GM23338 (cell line): ENCODE measurements around the gene SNX3. TPM values are rescaled to one million over a fixed set of nuclear protein-coding genes. Genes with fewer than 3 reads are reported as not detected.
A peak's percentile ranks its signal among the peaks of the same experiment; 100 is the strongest.

Experiments used
- ATAC-seq: fragments of 200-7000 bp; cut with Tn5 transposase; 3 replicates; pipeline ENCODE4 v1.9.1; 2020
- DNase-seq: peaks from one replicate; pipeline ENCODE4 v3.0.0-alpha.2; 2015; ENCODE audit warnings: low spot score
- H2AFZ ChIP-seq: fragments of 200-600 bp; sonication (generic); 2 replicates; pipeline ENCODE4 v1.8.0; 2016; ENCODE audit warnings: antibody characterized with exemption, mild to moderate bottlenecking, moderate library complexity
- H3F3A ChIP-seq: fragments of 200-600 bp; sonication (generic); replicated peaks from 2 replicates; pipeline ENCODE4 v1.8.0; 2017; ENCODE audit warnings: antibody characterized with exemption, mixed run types, low read depth
- H3K27ac ChIP-seq: fragments of 200-600 bp; sonication (generic); 2 replicates; pipeline ENCODE4 v1.6.1; 2016; ENCODE audit warnings: low read depth
- H3K27me3 ChIP-seq: fragments of 200-600 bp; sonication (generic); 2 replicates; pipeline ENCODE4 v1.8.0; 2016; ENCODE audit warnings: mild to moderate bottlenecking, mixed run types, moderate library complexity; ENCODE audit not compliant: insufficient read depth
- H3K36me3 ChIP-seq: fragments of 200-600 bp; sonication (generic); 2 replicates; pipeline ENCODE4 v1.8.0; 2016; ENCODE audit warnings: mild to moderate bottlenecking; ENCODE audit not compliant: insufficient read depth
- H3K4me1 ChIP-seq: fragments of 200-600 bp; sonication (generic); 2 replicates; pipeline ENCODE4 v1.8.0; 2016; ENCODE audit warnings: mild to moderate bottlenecking, moderate library complexity; ENCODE audit not compliant: insufficient read depth
- H3K4me2 ChIP-seq: fragments of 200-600 bp; sonication (generic); 2 replicates; pipeline ENCODE4 v1.7.1; 2017; ENCODE audit warnings: mixed run types
- H3K4me3 ChIP-seq: fragments of 200-600 bp; sonication (generic); 2 replicates; pipeline ENCODE4 v1.6.1; 2016; ENCODE audit warnings: mixed run types
- H3K79me2 ChIP-seq: fragments of 200-600 bp; sonication (generic); replicated peaks from 2 replicates; pipeline ENCODE4 v1.8.0; 2017; ENCODE audit warnings: mild to moderate bottlenecking; ENCODE audit not compliant: insufficient read depth
- H3K9me2 ChIP-seq: fragments of 200-600 bp; sonication (generic); 2 replicates; pipeline ENCODE4 v1.8.0; 2017; ENCODE audit not compliant: insufficient read depth
- H4K20me1 ChIP-seq: fragments of 200-600 bp; sonication (generic); replicated peaks from 2 replicates; pipeline ENCODE4 v1.8.0; 2017; ENCODE audit warnings: mild to moderate bottlenecking; ENCODE audit not compliant: insufficient read depth
- H3K27ac Mint-ChIP-seq: 2 replicates; pipeline ENCODE4 v1.8.0; 2020; ENCODE audit warnings: inconsistent platforms, mild to moderate bottlenecking, moderate library complexity, mixed read lengths
- H3K27me3 Mint-ChIP-seq: 3 replicates; pipeline ENCODE4 v1.8.0; 2022; ENCODE audit warnings: low read depth, mild to moderate bottlenecking, moderate library complexity, mixed read lengths, inconsistent platforms; ENCODE audit not compliant: insufficient read depth, poor library complexity
- H3K36me3 Mint-ChIP-seq: 3 replicates; pipeline ENCODE4 v1.8.0; 2021; ENCODE audit warnings: low read depth, mild to moderate bottlenecking, inconsistent platforms, moderate library complexity, mixed read lengths
- H3K4me1 Mint-ChIP-seq: 3 replicates; pipeline ENCODE4 v1.8.0; 2020; ENCODE audit warnings: mild to moderate bottlenecking, inconsistent platforms, mixed read lengths
- H3K4me3 Mint-ChIP-seq: 3 replicates; pipeline ENCODE4 v1.8.0; 2021; ENCODE audit warnings: moderate library complexity, mild to moderate bottlenecking, inconsistent platforms, mixed read lengths
- H3K9me3 Mint-ChIP-seq: 3 replicates; pipeline ENCODE4 v1.8.0; 2020; ENCODE audit warnings: moderate library complexity, mild to moderate bottlenecking, inconsistent platforms, mixed read lengths
- CREB1 ChIP-seq: fragments of 250-450 bp; sonication (Bioruptor Pico); IDR thresholded peaks from 2 replicates; pipeline ENCODE4 v1.5.0; 2020; ENCODE audit warnings: low read depth, mild to moderate bottlenecking, moderate library complexity
- EZH2 ChIP-seq: fragments of 200-600 bp; sonication (generic); IDR thresholded peaks from one replicate; pipeline ENCODE4 v1.8.0; 2017; ENCODE audit warnings: antibody characterized with exemption, mild to moderate bottlenecking, low read depth; ENCODE audit not compliant: unreplicated experiment
- EZH2phosphoT487 ChIP-seq: fragments of 200-600 bp; sonication (generic); IDR thresholded peaks from one replicate; pipeline ENCODE4 v1.8.1; 2018; ENCODE audit warnings: antibody characterized with exemption; ENCODE audit not compliant: unreplicated experiment
- JUNB ChIP-seq: IDR thresholded peaks from one replicate; pipeline ENCODE4 v1.6.1; 2016; ENCODE audit warnings: antibody characterized with exemption; ENCODE audit not compliant: unreplicated experiment
- NANOG ChIP-seq: IDR thresholded peaks from 2 replicates; pipeline ENCODE4 v1.6.1; 2016; ENCODE audit warnings: antibody characterized with exemption, borderline replicate concordance
- POLR2AphosphoS5 ChIP-seq: IDR thresholded peaks from 2 replicates; pipeline ENCODE4 v1.6.1; 2016; ENCODE audit warnings: antibody characterized with exemption, low read depth
- STAT1 ChIP-seq: IDR thresholded peaks from one replicate; pipeline ENCODE4 v1.6.1; 2016; ENCODE audit warnings: antibody characterized with exemption; ENCODE audit not compliant: unreplicated experiment
- ZNF331 ChIP-seq: fragments of 250-450 bp; sonication (Bioruptor Pico); IDR thresholded peaks from 2 replicates; pipeline ENCODE4 v1.5.0; 2020; ENCODE audit warnings: low read depth, mild to moderate bottlenecking, moderate library complexity
- polyA plus RNA-seq: library from polyadenylated mRNA; unstranded; fragments of >200 nt; fragmentation: Nextera tagmentation; extraction: Ambion mirVana; gene quantifications from 2 replicates; pipeline ENCODE4 v1.2.1, GENCODE V29; 2016
- total RNA-seq: library from RNA; depleted of rRNA; stranded (reverse); fragments of >200 nt; shearing (Covaris generic); gene quantifications from 2 replicates; pipeline ENCODE4 v1.2.3, GENCODE V29; 2014
- TF ChIP-seq, protein P1 (sequence below): IDR thresholded peaks from one replicate; pipeline ENCODE4 v1.6.1; 2018; ENCODE audit warnings: antibody characterized with exemption; ENCODE audit not compliant: unreplicated experiment
- TF ChIP-seq, protein P2 (sequence below): fragments of 250-450 bp; sonication (Bioruptor Pico); IDR thresholded peaks from 2 replicates; pipeline ENCODE4 v1.5.0; 2020; ENCODE audit warnings: mild to moderate bottlenecking, moderate library complexity

Gene SNX3
- total and polyA plus RNA-seq, 2 experiments from 2014 or later = 87.2 to 123 TPM

DNA sequence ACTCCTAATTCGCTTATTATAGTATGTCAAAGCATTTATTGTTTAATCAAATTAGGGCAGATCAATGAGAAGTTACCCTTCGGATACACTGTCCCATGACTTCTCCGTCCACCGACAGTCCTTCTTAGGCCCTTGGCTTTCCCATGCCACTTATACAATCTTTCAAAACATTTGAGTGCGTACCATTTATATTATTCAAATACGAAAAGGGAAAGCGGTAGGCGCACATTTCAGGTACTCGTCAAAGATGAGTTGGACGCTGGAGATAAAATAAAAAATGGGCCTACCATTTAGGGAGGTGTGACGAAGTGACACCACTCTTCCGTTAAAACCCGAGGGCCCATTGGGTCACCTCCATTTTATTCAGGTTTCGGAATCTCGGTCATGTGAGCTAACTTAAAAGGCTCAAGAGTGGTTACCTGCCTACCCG lies 33.5 kb upstream of the SNX3 start:
- H3K4me3 ChIP-seq = peak overlapping the region; percentile 92
- Mint-ChIP-seq H3K36me3 (no peaks in the 10 kb centered on the region), H3K4me3 (peak overlapping the region; percentile 94), H3K27ac (peak overlapping the region; percentile 98), H3K9me3 (no peaks in the 10 kb centered on the region), H3K27me3 (peaks cover 4% of the 10 kb centered on the region), H3K4me1 (peaks cover 5% of the 10 kb centered on the region; the same call in 2 of the 3 replicates)
- DNase-seq (no peak), ATAC-seq (no peak)
- peaks cover 6% of the 10 kb centered on the region for H3K4me1 ChIP-seq
- H3K4me2 ChIP-seq = peak overlapping the region; percentile 90
- no peaks in the 10 kb centered on the region for H3K9me2 ChIP-seq
- TF ChIP-seq EZH2phosphoT487 = no peak
- no peaks in the 10 kb centered on the region for H4K20me1 ChIP-seq
- H3F3A ChIP-seq = 0 out of 2 replicates have a peak, but pooled peaks cover 3% of the 10 kb centered on the region
- peaks cover 7% of the 10 kb centered on the region; the same call in 1 of the 2 replicates for H3K79me2 ChIP-seq
- no peaks in the 10 kb centered on the region for H3K27me3 ChIP-seq
- no peaks in the 10 kb centered on the region for H3K36me3 ChIP-seq
- H3K27ac ChIP-seq = peak overlapping the region; percentile 94; the same call in 1 of the 2 replicates
- H2AFZ ChIP-seq = peak overlapping the region; percentile 93

DNA sequence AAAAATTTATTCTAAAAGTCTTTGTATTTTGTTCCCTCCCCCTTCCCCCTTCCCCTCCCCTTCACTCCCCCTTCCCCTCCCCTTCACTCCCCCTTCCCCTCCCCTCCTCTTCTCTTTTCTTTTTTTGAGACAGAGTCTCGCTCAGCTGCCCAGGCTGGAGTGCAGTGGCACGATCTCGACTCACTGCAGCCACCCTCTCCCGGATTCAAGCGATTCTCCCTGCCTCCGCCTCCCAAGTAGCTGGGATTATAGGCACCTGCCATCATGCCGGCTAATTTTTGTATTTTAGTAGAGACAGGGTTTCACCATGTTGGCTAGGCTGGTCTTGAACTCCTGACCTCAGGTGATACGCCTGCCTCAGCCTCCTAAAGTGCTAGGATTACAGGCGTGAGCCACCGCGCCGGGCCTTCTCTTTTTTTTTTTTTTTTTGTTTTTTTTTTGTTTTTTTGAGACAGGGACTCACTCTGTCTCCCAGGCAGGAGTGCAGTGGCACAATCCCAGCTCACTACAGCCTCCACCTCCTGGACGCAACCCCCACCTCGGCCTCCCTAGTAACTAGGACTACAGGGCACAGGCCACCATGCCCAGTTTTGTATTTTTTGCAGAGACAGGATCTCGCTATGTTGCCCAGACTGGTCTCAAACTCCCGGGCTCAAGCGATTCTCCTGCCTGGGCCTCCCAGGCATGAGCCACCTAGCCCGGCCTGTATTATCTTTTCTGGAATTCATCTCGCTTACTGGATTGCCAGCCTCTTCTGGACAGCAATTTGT lies 32.9 kb upstream of the SNX3 start:
- Histone ChIP-seq H3K4me2 (peak overlapping the region; percentile 90), H3K36me3 (no peaks in the 10 kb centered on the region), H4K20me1 (no peaks in the 10 kb centered on the region), H3F3A (0 out of 2 replicates have a peak, but pooled peaks cover 3% of the 10 kb centered on the region), H2AFZ (peak overlapping the region; percentile 93), H3K27me3 (no peaks in the 10 kb centered on the region), H3K9me2 (no peaks in the 10 kb centered on the region), H3K4me3 (peak overlapping the region; percentile 92), H3K4me1 (peaks cover 6% of the 10 kb centered on the region), H3K27ac (peak overlapping the region; percentile 94; the same call in 1 of the 2 replicates), H3K79me2 (peaks cover 7% of the 10 kb centered on the region; the same call in 1 of the 2 replicates)
- H3K9me3 Mint-ChIP-seq = no peaks in the 10 kb centered on the region
- peaks cover 4% of the 10 kb centered on the region for H3K27me3 Mint-ChIP-seq
- DNase-seq = no peak
- TF ChIP-seq, protein P1, sequence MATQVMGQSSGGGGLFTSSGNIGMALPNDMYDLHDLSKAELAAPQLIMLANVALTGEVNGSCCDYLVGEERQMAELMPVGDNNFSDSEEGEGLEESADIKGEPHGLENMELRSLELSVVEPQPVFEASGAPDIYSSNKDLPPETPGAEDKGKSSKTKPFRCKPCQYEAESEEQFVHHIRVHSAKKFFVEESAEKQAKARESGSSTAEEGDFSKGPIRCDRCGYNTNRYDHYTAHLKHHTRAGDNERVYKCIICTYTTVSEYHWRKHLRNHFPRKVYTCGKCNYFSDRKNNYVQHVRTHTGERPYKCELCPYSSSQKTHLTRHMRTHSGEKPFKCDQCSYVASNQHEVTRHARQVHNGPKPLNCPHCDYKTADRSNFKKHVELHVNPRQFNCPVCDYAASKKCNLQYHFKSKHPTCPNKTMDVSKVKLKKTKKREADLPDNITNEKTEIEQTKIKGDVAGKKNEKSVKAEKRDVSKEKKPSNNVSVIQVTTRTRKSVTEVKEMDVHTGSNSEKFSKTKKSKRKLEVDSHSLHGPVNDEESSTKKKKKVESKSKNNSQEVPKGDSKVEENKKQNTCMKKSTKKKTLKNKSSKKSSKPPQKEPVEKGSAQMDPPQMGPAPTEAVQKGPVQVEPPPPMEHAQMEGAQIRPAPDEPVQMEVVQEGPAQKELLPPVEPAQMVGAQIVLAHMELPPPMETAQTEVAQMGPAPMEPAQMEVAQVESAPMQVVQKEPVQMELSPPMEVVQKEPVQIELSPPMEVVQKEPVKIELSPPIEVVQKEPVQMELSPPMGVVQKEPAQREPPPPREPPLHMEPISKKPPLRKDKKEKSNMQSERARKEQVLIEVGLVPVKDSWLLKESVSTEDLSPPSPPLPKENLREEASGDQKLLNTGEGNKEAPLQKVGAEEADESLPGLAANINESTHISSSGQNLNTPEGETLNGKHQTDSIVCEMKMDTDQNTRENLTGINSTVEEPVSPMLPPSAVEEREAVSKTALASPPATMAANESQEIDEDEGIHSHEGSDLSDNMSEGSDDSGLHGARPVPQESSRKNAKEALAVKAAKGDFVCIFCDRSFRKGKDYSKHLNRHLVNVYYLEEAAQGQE = no peak
- TF ChIP-seq JUNB (no peak), STAT1 (no peak), EZH2phosphoT487 (no peak), NANOG (no peak), EZH2 (no peak), CREB1 (no peak), ZNF331 (CRISPR knock-in tag) (no peak), POLR2AphosphoS5 (no peak)
- TF ChIP-seq, protein P2, sequence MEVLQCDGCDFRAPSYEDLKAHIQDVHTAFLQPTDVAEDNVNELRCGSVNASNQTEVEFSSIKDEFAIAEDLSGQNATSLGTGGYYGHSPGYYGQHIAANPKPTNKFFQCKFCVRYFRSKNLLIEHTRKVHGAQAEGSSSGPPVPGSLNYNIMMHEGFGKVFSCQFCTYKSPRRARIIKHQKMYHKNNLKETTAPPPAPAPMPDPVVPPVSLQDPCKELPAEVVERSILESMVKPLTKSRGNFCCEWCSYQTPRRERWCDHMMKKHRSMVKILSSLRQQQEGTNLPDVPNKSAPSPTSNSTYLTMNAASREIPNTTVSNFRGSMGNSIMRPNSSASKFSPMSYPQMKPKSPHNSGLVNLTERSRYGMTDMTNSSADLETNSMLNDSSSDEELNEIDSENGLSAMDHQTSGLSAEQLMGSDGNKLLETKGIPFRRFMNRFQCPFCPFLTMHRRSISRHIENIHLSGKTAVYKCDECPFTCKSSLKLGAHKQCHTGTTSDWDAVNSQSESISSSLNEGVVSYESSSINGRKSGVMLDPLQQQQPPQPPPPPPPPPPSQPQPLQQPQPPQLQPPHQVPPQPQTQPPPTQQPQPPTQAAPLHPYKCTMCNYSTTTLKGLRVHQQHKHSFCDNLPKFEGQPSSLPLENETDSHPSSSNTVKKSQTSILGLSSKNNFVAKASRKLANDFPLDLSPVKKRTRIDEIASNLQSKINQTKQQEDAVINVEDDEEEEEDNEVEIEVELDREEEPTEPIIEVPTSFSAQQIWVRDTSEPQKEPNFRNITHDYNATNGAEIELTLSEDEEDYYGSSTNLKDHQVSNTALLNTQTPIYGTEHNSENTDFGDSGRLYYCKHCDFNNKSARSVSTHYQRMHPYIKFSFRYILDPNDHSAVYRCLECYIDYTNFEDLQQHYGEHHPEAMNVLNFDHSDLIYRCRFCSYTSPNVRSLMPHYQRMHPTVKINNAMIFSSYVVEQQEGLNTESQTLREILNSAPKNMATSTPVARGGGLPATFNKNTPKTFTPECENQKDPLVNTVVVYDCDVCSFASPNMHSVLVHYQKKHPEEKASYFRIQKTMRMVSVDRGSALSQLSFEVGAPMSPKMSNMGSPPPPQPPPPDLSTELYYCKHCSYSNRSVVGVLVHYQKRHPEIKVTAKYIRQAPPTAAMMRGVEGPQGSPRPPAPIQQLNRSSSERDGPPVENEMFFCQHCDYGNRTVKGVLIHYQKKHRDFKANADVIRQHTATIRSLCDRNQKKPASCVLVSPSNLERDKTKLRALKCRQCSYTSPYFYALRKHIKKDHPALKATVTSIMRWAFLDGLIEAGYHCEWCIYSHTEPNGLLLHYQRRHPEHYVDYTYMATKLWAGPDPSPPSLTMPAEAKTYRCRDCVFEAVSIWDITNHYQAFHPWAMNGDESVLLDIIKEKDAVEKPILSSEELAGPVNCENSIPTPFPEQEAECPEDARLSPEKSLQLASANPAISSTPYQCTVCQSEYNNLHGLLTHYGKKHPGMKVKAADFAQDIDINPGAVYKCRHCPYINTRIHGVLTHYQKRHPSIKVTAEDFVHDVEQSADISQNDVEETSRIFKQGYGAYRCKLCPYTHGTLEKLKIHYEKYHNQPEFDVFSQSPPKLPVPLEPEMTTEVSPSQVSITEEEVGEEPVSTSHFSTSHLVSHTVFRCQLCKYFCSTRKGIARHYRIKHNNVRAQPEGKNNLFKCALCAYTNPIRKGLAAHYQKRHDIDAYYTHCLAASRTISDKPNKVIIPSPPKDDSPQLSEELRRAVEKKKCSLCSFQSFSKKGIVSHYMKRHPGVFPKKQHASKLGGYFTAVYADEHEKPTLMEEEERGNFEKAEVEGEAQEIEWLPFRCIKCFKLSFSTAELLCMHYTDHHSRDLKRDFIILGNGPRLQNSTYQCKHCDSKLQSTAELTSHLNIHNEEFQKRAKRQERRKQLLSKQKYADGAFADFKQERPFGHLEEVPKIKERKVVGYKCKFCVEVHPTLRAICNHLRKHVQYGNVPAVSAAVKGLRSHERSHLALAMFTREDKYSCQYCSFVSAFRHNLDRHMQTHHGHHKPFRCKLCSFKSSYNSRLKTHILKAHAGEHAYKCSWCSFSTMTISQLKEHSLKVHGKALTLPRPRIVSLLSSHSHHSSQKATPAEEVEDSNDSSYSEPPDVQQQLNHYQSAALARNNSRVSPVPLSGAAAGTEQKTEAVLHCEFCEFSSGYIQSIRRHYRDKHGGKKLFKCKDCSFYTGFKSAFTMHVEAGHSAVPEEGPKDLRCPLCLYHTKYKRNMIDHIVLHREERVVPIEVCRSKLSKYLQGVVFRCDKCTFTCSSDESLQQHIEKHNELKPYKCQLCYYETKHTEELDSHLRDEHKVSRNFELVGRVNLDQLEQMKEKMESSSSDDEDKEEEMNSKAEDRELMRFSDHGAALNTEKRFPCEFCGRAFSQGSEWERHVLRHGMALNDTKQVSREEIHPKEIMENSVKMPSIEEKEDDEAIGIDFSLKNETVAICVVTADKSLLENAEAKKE = no peak
- peak overlapping the region; percentile 98 for H3K27ac Mint-ChIP-seq
- H3K4me1 Mint-ChIP-seq = peaks cover 5% of the 10 kb centered on the region; the same call in 2 of the 3 replicates
- no peak for ATAC-seq
- no peaks in the 10 kb centered on the region for H3K36me3 Mint-ChIP-seq
- H3K4me3 Mint-ChIP-seq = peak overlapping the region; percentile 94
